GM12874 (cell line): ENCODE data around the gene PTPRK.

Experiments used
- TF ChIP-seq, protein P1 (sequence below): IDR thresholded peaks from 2 replicates; pipeline ENCODE4 v1.5.1; 2011; ENCODE audit warnings: low read depth, mild to moderate bottlenecking, control low read depth, low read length, moderate library complexity; ENCODE audit not compliant: insufficient read depth

Gene PTPRK

DNA sequence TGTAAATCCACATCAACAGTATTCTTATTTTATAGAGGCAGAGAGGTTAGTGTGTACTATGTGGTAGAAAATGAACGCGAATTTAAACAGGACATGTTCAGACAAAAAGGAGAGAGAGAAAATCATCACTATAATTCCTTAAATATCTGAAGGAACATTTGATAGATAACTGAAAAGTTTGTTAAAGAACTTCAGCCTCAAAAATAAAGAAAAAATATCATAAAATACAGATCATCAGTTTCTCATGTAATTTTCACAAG is 169.2 kb downstream of the PTPRK start:
- TF ChIP-seq, protein P1, sequence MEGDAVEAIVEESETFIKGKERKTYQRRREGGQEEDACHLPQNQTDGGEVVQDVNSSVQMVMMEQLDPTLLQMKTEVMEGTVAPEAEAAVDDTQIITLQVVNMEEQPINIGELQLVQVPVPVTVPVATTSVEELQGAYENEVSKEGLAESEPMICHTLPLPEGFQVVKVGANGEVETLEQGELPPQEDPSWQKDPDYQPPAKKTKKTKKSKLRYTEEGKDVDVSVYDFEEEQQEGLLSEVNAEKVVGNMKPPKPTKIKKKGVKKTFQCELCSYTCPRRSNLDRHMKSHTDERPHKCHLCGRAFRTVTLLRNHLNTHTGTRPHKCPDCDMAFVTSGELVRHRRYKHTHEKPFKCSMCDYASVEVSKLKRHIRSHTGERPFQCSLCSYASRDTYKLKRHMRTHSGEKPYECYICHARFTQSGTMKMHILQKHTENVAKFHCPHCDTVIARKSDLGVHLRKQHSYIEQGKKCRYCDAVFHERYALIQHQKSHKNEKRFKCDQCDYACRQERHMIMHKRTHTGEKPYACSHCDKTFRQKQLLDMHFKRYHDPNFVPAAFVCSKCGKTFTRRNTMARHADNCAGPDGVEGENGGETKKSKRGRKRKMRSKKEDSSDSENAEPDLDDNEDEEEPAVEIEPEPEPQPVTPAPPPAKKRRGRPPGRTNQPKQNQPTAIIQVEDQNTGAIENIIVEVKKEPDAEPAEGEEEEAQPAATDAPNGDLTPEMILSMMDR = no peak

DNA sequence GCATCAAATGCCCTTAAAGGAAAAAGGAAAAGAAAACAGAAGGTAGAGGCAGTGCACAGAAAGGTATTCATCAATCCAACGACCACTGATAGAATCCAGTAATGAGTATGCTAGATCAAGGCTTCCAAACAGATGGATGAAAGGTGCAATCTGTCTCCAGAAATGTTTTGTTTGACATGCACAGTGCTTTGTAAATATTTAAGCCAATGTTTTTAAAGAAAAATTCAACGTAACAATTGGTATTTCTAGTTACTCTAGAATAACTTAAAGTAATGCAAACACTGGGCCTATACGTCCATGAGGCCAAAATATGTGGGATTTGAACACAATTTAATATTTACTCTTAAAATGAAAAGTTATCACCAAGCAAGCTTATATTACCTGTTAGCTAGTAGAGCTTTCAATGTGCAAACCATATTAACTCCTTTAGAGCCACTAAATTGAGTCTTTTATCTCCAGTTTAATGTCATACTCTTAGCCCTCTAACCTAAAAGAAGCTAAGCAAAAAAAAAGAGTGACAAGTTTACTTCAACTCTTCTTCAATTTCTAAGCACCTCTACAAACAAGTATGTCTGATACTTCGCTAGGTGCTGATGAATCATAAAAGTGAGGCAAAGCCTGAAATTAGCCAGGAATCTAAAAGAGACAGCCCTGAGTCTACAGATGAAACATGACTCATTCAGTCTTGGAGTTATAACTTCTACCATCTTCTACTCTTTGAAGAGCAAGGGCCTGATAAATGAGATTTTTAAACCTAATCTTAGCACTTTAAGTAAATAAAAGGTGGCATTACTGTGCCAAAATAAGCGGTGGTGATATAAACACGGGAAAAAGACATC is 169.8 kb downstream of the PTPRK start:
- TF ChIP-seq, protein P1 = no peak

DNA sequence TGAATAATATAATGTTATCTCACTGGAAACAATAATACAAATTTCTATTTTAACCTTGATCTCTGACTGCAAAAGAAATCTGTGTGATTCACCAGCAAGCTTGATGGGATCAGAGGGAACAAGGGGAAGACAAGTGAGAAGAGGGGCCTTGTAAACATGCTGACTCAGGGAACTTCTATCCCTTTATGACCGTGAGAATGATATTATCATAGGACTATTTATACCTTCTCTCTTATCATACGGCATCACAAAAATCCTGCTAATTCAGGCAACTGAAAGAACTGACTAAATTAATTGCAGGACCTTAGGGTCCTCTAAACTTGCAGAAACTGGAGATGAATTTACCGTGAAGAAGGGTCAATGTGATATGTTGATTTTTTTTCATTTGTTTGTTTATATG is 173.3 kb downstream of the PTPRK start:
- TF ChIP-seq, protein P1 = no peak

DNA sequence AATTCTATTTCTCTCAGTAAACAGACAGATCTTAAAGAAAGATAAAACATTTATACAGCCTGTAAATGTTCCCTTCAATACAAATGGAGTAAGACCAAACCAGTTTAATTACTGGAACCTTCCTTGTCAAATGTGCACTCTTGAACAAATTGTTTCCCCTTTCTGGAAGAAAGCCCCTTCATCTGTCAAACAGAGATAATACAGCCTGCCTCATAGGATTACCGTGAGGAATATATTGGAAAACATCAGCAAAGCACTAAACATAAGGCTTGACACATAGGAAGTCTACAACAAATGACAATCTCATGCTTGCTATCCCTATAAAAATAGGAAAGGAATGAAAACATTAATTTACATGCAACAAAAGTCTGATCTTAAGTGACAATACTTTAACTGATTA is 173.8 kb downstream of the PTPRK start:
- TF ChIP-seq, protein P1 = no peak

DNA sequence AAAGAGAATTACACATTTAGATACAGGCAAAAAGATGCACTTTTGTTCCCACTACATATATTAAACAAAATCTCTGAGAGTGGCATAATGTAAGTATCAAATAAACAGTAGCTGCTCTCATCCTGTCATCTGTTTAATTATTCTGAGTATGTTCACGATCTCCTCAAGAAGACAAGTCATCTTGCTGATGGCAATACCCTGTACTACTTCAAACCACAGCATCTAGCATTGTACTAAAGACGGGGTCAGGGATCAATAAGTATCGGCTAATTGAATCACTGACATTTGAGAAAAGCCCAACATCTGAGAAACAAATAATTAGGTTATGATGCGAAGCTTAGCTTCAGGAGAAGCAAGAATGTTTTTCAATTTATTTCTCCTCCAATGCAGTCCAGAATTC is 175.1 kb downstream of the PTPRK start:
- TF ChIP-seq, protein P1 = no peak

DNA sequence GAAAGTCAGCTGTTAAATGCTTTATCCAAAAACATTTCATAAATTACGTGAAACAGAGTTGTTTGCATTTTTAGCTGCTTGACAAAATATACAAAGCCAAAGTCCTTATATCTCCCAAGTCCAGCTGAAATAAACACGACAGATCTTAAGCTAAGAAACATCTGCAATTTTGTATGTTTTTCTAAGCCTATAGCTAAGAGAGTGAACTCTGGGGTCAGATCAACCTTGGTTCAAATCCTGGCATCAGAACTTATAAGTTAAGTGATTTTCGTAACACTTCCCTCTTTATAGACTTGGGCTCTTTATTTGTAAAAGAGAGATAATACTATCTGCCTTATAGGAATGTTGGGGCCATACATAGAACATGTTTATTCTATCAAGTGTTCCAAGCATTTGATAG is 176.7 kb downstream of the PTPRK start:
- TF ChIP-seq, protein P1 = no peak

DNA sequence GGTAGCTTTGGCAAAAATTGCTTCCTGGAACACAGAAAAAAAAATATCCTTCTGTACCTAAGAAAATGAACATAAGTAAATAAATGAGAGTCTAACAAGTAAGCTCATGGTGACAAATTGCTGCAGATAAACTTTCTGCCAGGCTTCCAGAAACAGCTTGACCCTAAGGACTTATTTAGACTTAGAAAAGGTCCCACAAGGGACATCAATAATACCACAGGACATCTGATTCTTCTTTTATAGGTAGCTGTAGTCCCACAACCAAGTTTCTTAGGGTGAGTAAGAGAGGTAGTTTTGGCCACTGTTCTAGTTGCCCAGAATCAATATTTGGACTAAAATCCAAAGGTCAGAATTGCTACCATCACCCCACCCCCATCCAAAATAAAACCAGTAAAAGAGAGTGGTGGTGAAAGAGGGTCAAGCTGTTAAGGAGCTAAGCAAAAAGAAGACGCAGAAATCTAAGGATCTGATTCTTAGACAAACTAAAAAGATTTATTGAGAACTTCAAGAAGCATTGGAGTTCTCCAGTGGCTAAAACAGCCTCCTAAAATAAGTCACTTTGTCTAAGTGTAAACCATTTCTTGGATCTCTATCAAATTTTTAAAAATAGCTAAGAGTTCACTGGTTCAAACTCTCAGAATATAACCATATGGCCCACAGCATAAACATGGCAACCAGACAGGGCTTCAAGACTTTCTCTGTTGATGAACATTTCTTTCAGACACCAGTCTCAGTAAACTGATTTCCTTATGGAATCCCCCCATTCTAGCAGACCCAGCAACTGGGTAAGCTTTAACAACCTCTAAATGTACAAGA is 180.6 kb downstream of the PTPRK start:
- TF ChIP-seq, protein P1 = no peak
